Gastroesophageal sphincter (tissue), 4 donors: ENCODE data around the gene DHRS11. TPM values are rescaled to one million over a fixed set of nuclear protein-coding genes. Genes with fewer than 3 reads are reported as not detected.
A peak's percentile ranks its signal among the peaks of the same experiment; 100 is the strongest.

Source experiments
- ATAC-seq: fragments of 150-250 bp; one replicate; pipeline ENCODE4 v1.9.1; 2016; ENCODE audit warnings: mild to moderate bottlenecking, moderate library complexity
- H3K27ac ChIP-seq, 4 donors: fragments of 200-600 bp; sonication (generic) in 3 of 4; 1 replicate in 3 of 4; 2 replicates in 1 of 4; pipeline ENCODE4 v1.5.1; 2016 to 2019
- H3K27me3 ChIP-seq: fragments of 200-600 bp; sonication (generic); one replicate; pipeline ENCODE4 v1.5.1; 2019
- H3K36me3 ChIP-seq, 2 donors: fragments of 200-600 bp; sonication (generic); one replicate each; pipeline ENCODE4 v1.5.1; 2019; ENCODE audit warnings: control low read depth in 1 of 2
- H3K4me1 ChIP-seq, 3 donors: fragments of 200-600 bp; sonication (generic); 1 replicate in 2 of 3; 2 replicates in 1 of 3; pipeline ENCODE4 v1.5.1; 2016 to 2019; ENCODE audit warnings: control low read depth in 2 of 3
- H3K4me3 ChIP-seq, 2 donors: fragments of 200-600 bp; sonication (generic); one replicate each; pipeline ENCODE4 v1.5.1; 2019; ENCODE audit warnings: mild to moderate bottlenecking in 1 of 2, moderate library complexity in 1 of 2
- H3K9me3 ChIP-seq, 3 donors: fragments of 200-600 bp; sonication (generic); one replicate each; pipeline ENCODE4 v1.5.1; 2017 to 2019; ENCODE audit warnings: control low read depth in 2 of 3
- CTCF ChIP-seq, 4 experiments: fragments of 200-600 bp in 2 of 4; fragments of 450-650 bp in 2 of 4; sonication (generic) in 1 of 4; IDR thresholded peaks; one replicate each; pipeline ENCODE4 v1.5.1; 2017 to 2019; ENCODE audit warnings: antibody characterized with exemption in 4 of 4, mild to moderate bottlenecking in 2 of 4, moderate library complexity in 2 of 4
- EP300 ChIP-seq: sonication (generic); formaldehyde crosslinking; IDR thresholded peaks from one replicate; pipeline ENCODE4 v1.6.1; 2017; ENCODE audit warnings: antibody characterized with exemption, mild to moderate bottlenecking
- POLR2A ChIP-seq, 2 donors: fragments of 450-650 bp; IDR thresholded peaks; one replicate each; pipeline ENCODE4 v1.6.1; 2017; ENCODE audit warnings: antibody characterized with exemption in 2 of 2, mild to moderate bottlenecking in 2 of 2, moderate library complexity in 1 of 2
- POLR2AphosphoS5 ChIP-seq: sonication (generic); formaldehyde crosslinking; IDR thresholded peaks from one replicate; pipeline ENCODE4 v1.6.1; 2017; ENCODE audit warnings: antibody characterized with exemption
- WGBS, 2 donors: methylation state at CpG; one replicate each; pipeline ENCODE4 v1.1.5; 2018; ENCODE audit warnings: low coverage in 1 of 2; 5-methylcytosine and 5-hydroxymethylcytosine counted together
- total RNA-seq, 4 donors: library from RNA; depleted of rRNA; stranded (reverse); fragments of >200 nt; gene quantifications; one replicate each; pipeline ENCODE4 v1.1.0, GENCODE V29; 2016

The DHRS11 gene
- total RNA-seq, 4 donors from 2014 or later = 2.4 to 7.6 (median 4.6) TPM

GRCh38 chr17:36627101-36627500, 35.4 kb downstream of the DHRS11 start:
- Histone ChIP-seq H3K27ac (no peak overlapping the region), H3K9me3 (no peaks in the 10 kb centered on the region), H3K4me3 (no peak overlapping the region), H3K27me3 (peaks cover 38% of the 10 kb centered on the region), H3K36me3 (no peaks in the 10 kb centered on the region), H3K4me1 (peaks cover 0 to 7% (median 0%) of the 10 kb centered on the region in 3 donors)
- 61 to 74% methylated on average over 6 to 12 of the region's 12 CpGs for WGBS, 2 donors
- no peak for ATAC-seq
- TF ChIP-seq CTCF (IDR thresholded peaks at IDR 0.05) (no peak), POLR2A (IDR thresholded peaks at IDR 0.05) (no peak)

- TF ChIP-seq POLR2AphosphoS5 = no peak
- no peak for TF ChIP-seq CTCF (IDR thresholded peaks at IDR 0.05)
- no peak for TF ChIP-seq EP300
- no peak for TF ChIP-seq POLR2A (IDR thresholded peaks at IDR 0.05)
- no peak overlapping the region for H3K4me3 ChIP-seq
- H3K9me3 ChIP-seq = no peaks in the 10 kb centered on the region
- WGBS, 2 donors = 93 to 100% methylated on average over 2 of the region's 2 CpGs
- ATAC-seq = no peak
- H3K27ac ChIP-seq = no peak overlapping the region
- H3K4me1 ChIP-seq = peaks cover 0 to 7% (median 0%) of the 10 kb centered on the region in 3 donors
- no peaks in the 10 kb centered on the region for H3K36me3 ChIP-seq
- peaks cover 53% of the 10 kb centered on the region for H3K27me3 ChIP-seq
Observed at GRCh38 chr17:36628576-36628975, 36.9 kb downstream of the DHRS11 start.

- no peak overlapping the region for H3K27ac ChIP-seq
- no peak overlapping the region for H3K4me3 ChIP-seq
- peaks cover 0 to 7% (median 0%) of the 10 kb centered on the region in 3 donors for H3K4me1 ChIP-seq
- 0% methylated on average over 1 of the region's 14 CpGs; no CpG with 5 or more reads in 1 of the 2 donors for WGBS, 2 donors
- H3K9me3 ChIP-seq = no peaks in the 10 kb centered on the region
- TF ChIP-seq POLR2AphosphoS5 = no peak
- TF ChIP-seq EP300 = no peak
- TF ChIP-seq CTCF (IDR thresholded peaks at IDR 0.05) = peak; percentile 94 to 97 (median 96)
- peak; percentile 71 for ATAC-seq
- H3K27me3 ChIP-seq = peaks cover 60% of the 10 kb centered on the region
- H3K36me3 ChIP-seq = no peaks in the 10 kb centered on the region
Observed at GRCh38 chr17:36629252-36629847, 37.7 kb downstream of the DHRS11 start.

- WGBS, 2 donors = 0 to 78% methylated on average over 1 to 6 of the region's 8 CpGs
- no peaks in the 10 kb centered on the region for H3K9me3 ChIP-seq
- H3K27ac ChIP-seq = no peak overlapping the region
- H3K36me3 ChIP-seq = no peaks in the 10 kb centered on the region
- peaks cover 0 to 7% (median 0%) of the 10 kb centered on the region in 3 donors for H3K4me1 ChIP-seq
- H3K4me3 ChIP-seq = no peak overlapping the region
- peaks cover 67% of the 10 kb centered on the region for H3K27me3 ChIP-seq
- no peak for TF ChIP-seq EP300
- TF ChIP-seq CTCF (IDR thresholded peaks at IDR 0.05) = no peak
- TF ChIP-seq POLR2AphosphoS5 = no peak
- ATAC-seq = no peak
Observed at GRCh38 chr17:36629970-36630502, 38.4 kb downstream of the DHRS11 start.

GRCh38 chr17:36631022-36631421, 39.3 kb downstream of the DHRS11 start:
- 68 to 71% methylated on average over 2 to 3 of the region's 4 CpGs for WGBS, 2 donors
- ATAC-seq = no peak
- H3K4me1 ChIP-seq = peaks cover 0 to 7% (median 0%) of the 10 kb centered on the region in 3 donors
- no peaks in the 10 kb centered on the region for H3K36me3 ChIP-seq
- H3K27ac ChIP-seq = no peak overlapping the region
- no peaks in the 10 kb centered on the region for H3K9me3 ChIP-seq
- TF ChIP-seq POLR2A (IDR thresholded peaks at IDR 0.05) (no peak), POLR2AphosphoS5 (no peak), CTCF (IDR thresholded peaks at IDR 0.05) (no peak), EP300 (no peak)
- H3K4me3 ChIP-seq = no peak overlapping the region
- H3K27me3 ChIP-seq = peaks cover 71% of the 10 kb centered on the region
